ENCODE measurements around the gene DLG2.

DNA sequence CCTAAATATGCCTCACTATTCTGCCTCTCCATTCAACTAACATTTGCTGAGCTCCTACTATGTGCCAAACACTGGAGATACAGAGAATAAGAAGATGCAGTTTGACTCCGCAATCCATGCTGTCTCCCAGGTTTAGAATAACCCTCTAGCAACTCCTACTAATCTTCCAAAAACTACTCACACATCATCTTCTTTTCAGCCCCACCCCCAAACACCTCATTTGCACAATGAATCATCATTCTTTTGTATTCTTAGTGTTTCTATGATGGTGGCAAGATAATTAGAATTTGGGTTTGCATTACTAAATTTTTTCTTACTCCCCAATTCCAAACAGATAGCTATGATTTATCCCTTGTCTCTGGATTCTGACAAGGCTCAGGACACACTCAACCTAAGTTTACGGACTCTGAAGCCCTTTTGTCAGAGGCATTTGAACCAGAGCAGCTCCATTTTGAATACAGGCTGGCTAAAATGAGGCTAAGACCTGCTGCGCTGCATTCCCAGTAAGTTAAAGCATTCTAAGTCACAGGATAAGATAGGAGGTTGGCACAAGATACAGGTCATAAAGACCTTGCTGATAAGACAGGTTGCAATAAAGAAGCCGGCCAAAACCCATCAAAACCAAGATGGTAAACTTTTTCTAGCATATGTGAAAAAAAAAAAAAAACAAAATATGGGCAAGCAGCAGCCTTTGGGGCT is 1038.9 kb downstream of the DLG2 start:
- TF ChIP-seq CTCF (IDR thresholded peaks at IDR 0.05 in 4 of 5, conservative IDR thresholded peaks at IDR 0.05 in 1 of 5) (no peak), POLR2A (IDR thresholded peaks at IDR 0.05) (no peak)
